Renal pelvis (tissue), 4 donors: ENCODE measurements around the gene GSX1. TPM values are rescaled to one million over a fixed set of nuclear protein-coding genes. Genes with fewer than 3 reads are reported as not detected.
A peak's percentile ranks its signal among the peaks of the same experiment; 100 is the strongest.
"Not testable (repeated sequence)": the region's sequence is repeated elsewhere in the genome, so short reads cannot be mapped to it uniquely, and the experiment has no call there.

Experiments
- DNase-seq: peaks from one replicate; pipeline ENCODE4 v3.0.0-alpha.2; 2013
- polyA plus RNA-seq, 3 donors: library from polyadenylated mRNA; unstranded; fragments of 120-200 nt; gene quantifications; one replicate each; pipeline ENCODE4 v1.2.1, GENCODE V29; 2013; ENCODE audit not compliant: insufficient read length in 3 of 3

GSX1 gene
- polyA plus RNA-seq, 3 donors = not detected

- DNase-seq = no peak
Measured at GRCh38 chr13:27794368-27794691, 2.0 kb downstream of the GSX1 start.

GRCh38 chr13:27794921-27795717 lies 2.8 kb downstream of the GSX1 start:
- no peak for DNase-seq

DNA sequence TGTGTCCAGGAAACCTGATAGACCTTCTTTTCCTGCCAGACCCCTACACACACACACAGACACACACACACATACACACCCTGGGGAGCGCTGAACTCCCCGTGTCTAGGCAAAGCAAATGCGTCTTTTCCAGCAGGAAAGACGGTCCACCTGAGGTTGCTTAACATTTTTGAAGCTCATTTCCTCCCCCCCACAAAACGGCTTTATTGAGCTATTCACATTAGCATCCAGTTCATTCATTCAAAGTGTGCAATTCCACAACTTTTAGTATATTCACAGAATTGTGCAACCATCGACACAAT lies 3.4 kb downstream of the GSX1 start:
- no peak for DNase-seq

GRCh38 chr13:27796544-27797227 lies 4.4 kb downstream of the GSX1 start:
- DNase-seq = no peak

GRCh38 chr13:27797228-27797624 lies 4.9 kb downstream of the GSX1 start:
- peak; percentile 51 for DNase-seq

DNA sequence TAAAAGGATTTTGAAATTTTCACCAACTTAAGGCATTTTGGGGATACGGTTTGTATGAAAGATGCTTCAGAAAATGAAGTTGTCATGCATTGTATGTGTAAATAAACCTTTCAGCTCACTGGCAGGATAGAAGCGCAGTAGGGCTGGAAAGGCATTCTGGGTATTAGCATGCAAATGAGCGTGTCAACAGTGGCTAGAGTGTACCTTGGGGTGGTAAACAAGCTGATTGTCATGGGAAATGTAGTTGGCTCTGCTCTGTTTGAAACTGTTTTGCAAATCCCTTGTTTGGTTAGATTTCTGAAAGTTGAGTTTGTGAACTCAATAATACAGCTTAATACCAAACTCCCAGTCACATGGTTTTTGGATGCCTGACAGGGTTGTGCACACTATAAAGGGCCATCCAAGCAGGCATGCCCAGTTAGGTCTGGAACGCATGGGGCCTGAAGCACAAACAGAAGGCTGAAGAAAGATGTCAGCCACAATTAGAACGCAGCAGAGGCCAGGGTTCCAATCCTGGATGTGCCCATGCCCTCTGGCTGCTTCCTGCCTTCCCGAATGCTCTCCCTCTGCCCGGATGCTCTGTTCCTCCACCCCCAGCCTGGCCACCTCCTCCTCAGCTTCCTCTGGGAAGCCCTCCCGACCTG lies 14.6 kb downstream of the GSX1 start:
- DNase-seq = no peak

- DNase-seq = no peak
Measured at GRCh38 chr13:27808851-27809550, 16.7 kb downstream of the GSX1 start.

DNA sequence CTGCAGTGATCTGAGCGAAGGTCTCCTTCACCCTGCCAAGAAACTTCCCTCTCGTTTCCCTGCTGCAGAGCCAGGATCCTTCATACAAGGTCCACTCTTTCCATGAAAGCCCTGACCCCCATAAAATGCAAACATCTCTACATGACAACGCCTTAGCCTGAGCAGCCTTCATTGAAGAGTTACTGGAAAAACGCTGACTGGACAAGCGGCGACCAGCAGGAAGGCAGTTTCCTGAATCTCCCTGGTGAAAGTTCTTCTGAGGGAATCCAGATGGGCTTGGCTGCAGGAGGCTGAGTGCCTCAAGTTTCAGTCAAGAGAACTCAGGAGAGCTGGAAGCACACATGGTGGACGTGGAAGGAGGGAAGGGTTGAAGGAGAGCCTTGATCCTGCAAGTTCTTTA lies 17.7 kb downstream of the GSX1 start:
- DNase-seq = no peak

GRCh38 chr13:27810461-27810860 lies 18.2 kb downstream of the GSX1 start:
- no peak for DNase-seq

DNA sequence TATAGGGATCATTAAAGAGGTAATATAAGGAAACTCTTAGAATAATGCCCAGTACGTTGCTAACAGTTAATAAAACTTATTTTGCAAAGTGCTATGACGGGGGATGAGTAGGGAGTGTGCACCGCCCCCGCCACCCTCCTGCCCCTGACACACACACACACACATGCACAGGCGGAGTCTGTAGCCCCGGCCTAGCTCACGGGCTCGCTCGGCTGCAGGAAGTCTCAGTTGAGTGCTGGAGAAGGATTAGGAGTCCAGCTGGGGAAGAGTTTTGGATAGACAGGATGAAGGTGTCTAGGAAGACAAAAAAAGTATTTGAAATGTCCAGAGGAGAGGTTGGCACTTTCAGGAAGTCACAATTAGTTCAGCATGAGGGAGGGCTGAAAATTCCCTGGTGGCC lies 21.5 kb downstream of the GSX1 start:
- no peak for DNase-seq

- DNase-seq = not testable (repeated sequence)
Measured at GRCh38 chr13:27817832-27818231, 25.5 kb downstream of the GSX1 start.

GRCh38 chr13:27820524-27821482 lies 28.5 kb downstream of the GSX1 start:
- DNase-seq = no peak

GRCh38 chr13:27821566-27821965 lies 29.3 kb downstream of the GSX1 start:
- DNase-seq = no peak

DNA sequence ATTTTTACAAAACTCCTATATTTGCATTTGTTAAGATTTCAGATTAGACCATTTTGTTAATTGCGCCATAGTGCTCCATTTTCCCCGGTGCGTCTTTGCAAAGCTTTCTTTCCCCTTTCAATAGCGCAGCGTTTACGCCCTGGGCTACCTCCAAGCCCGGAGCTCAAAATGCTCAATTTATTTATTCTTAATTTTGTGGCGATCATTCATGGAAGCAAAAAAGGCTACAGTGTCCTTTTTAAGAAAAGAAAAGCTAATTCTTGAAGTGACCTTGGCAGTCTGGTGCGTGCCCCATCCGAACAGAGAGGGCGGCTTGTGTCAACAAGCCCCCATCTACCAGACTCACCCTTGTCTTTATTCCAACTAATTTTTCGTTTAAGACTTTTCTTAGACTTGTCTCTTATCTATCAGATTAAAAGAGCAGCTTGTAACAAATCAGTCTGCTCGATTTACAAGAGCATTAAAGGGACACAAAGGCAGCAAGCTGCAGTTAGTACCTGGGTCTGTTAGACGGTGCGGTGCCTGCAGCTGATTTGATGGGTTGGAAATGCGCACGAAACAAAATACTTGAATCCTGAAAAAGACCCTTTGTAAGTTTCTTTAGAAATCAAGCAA lies 30.1 kb downstream of the GSX1 start:
- DNase-seq = no peak

GRCh38 chr13:27822873-27823311 lies 30.6 kb downstream of the GSX1 start:
- no peak for DNase-seq

- no peak for DNase-seq
Measured at GRCh38 chr13:27824121-27824520, 31.8 kb downstream of the GSX1 start.

- peak; percentile 45 for DNase-seq
Measured at GRCh38 chr13:27825072-27825471, 32.8 kb downstream of the GSX1 start.

DNA sequence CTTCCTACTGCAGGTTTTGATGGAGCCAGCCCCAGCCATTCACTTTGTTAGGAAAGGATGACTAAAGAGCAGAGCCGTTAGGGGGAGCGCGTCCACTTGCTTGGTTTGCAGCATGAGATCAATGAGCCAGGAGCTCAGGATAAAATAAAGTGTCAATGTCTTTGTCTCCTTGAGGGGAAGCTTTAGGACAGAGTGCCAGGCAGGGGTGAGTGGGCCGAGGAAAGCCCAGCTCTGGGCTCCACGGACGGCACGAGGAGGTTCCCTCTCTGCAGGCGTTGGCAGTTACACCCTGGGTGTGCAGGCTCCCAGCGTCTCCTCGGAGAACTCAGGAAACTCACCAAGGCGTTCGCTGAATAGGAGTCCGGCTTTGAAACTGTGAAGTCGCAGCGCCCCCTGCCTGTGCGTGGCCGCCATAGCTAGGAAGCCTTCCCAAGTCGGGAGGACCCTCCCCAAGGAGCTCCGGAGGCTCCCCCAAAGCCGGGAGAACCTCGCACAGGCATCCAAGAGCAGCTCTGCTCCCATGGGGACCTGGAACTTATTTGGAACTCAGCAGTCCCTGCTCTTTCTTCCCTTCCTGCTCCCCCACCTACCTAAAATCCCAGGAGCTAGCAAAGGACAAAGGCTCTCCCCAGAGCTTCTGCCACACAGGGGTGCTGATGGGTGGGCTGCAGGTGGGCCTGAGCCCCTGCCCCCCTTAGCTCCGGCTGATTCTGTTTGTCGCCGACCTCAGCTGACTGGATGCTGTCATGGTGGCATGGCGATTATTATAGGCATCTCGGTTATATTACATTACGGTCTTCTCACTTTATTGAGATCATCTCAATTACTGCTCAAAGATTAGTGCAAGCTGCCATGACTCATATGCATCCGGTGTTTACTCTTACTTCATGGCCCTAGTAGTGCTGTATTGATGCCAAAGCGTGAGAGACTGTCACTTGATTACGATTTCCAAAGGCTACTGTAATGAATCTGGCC lies 34.4 kb downstream of the GSX1 start:
- DNase-seq = peak; percentile 85

DNA sequence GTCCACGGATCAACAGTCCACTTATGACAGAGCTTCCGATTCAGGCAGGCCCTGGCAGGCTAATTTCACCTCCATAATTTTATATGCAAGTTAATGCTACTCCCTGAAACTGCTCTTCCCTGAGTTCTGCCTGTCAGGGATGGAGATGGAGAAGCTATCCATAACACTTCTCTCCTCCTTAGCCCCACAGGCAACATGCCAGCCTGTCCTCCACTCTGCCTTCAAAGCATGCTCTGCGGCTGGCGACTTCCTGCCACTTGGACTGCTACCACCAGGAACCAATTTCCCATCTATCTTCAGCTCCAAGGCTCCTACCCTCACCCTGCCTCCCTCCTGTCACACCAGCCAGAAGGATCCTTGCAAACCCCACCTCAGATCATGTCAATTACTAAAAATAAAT lies 35.4 kb downstream of the GSX1 start:
- no peak for DNase-seq

GRCh38 chr13:27830010-27830409 lies 37.7 kb downstream of the GSX1 start:
- DNase-seq = peak; percentile 35
